H1 (cell line): ENCODE results near the gene GNAO1. TPM values are rescaled to one million over a fixed set of nuclear protein-coding genes. Genes with fewer than 3 reads are reported as not detected.

Source experiments
- BCL11A ChIP-seq, 2 experiments: IDR thresholded peaks; one replicate each; pipeline ENCODE4 v1.6.1; 2011; ENCODE audit warnings: low read depth in 2 of 2, low read length in 2 of 2, mild to moderate bottlenecking in 2 of 2
- CHD7 ChIP-seq: fragments of 300-600 bp; sonication (generic); IDR thresholded peaks from 2 replicates; pipeline ENCODE4 v1.7.1; 2012; ENCODE audit warnings: low read length, moderate library complexity, mild to moderate bottlenecking, inconsistent platforms; ENCODE audit not compliant: insufficient replicate concordance
- CTBP2 ChIP-seq: IDR thresholded peaks from 2 replicates; pipeline ENCODE4 v1.7.0; 2011; ENCODE audit warnings: borderline replicate concordance, mild to moderate bottlenecking, moderate library complexity, mixed read lengths, low read length; ENCODE audit not compliant: insufficient read depth, insufficient read length
- CTCF ChIP-seq, 3 experiments: IDR thresholded peaks; 1 replicate in 2 of 3; 2 replicates in 1 of 3; pipeline versions ENCODE4 v1.5.1 to v1.6.1; 2011; ENCODE audit warnings: low read length in 3 of 3, mild to moderate bottlenecking in 3 of 3, inconsistent platforms in 2 of 3, low read depth in 1 of 3, moderate library complexity in 1 of 3; ENCODE audit not compliant: insufficient read depth in 1 of 3; ENCODE audit errors: control extremely low read depth in 1 of 3
- EGR1 ChIP-seq: IDR thresholded peaks from 2 replicates; pipeline ENCODE4 v1.6.1; 2011; ENCODE audit warnings: low read depth, low read length, borderline replicate concordance
- RAD21 ChIP-seq, 2 experiments: IDR thresholded peaks in 1 of 2; conservative IDR thresholded peaks in 1 of 2; 2 replicates each; pipeline ENCODE4 v1.6.1; 2011; ENCODE audit warnings: low read depth in 2 of 2, low read length in 2 of 2, improper control_type of control experiment in 1 of 2, inconsistent platforms in 1 of 2, mild to moderate bottlenecking in 1 of 2, moderate library complexity in 1 of 2
- polyA plus RNA-seq, 7 experiments: library from polyadenylated mRNA; depleted of rRNA in 3 of 7; stranded (reverse) in 5 of 7; unstranded in 2 of 7; fragments of >200 nt in 5 of 7; fragments of 200-250 nt in 2 of 7; gene quantifications; 1 replicate in 5 of 7; 2 replicates in 1 of 7; 4 replicates in 1 of 7; pipeline versions ENCODE4 v1.2.1 to v1.2.3, GENCODE V29; 2011 to 2013; ENCODE audit warnings: missing spikeins in 2 of 7, mixed read lengths in 2 of 7
- total RNA-seq: library from RNA; stranded (reverse); fragmentation: NEBNext Ultra II Directional; extraction: Animal tissue kit (Norgen Biotek cat#: 25700); gene quantifications from 2 replicates; pipeline ENCODE4 v1.2.1, GENCODE V29; 2021

The GNAO1 gene
- total and polyA plus RNA-seq, 2 of the 8 experiments (the other 6 are each of a cell fraction or from before 2014, with no cell fraction given) = 6.7 to 34.4 TPM

GRCh38 chr16:56222474-56222997 is 31.2 kb downstream of the GNAO1 start (continued):
- TF ChIP-seq CTBP2 (no peak), CTCF (IDR thresholded peaks at IDR 0.05; ENCODE audit: control extremely low read depth in 1 of 3, insufficient read depth in 1 of 3, low read depth in 1 of 3, low read length in 3 of 3) (no peak), RAD21 (IDR thresholded peaks at IDR 0.05 in 1 of 2, conservative IDR thresholded peaks at IDR 0.05 in 1 of 2; ENCODE audit: low read depth in 2 of 2, low read length in 2 of 2) (no peak), CHD7 (no peak), BCL11A (IDR thresholded peaks at IDR 0.05; ENCODE audit: low read depth in 2 of 2, low read length in 2 of 2) (no peak), EGR1 (no peak)
- TF ChIP-seq, all 59 proteins: peak for 0
